ENCODE measurements around the gene DHX34. TPM values are rescaled to one million over a fixed set of nuclear protein-coding genes. Genes with fewer than 3 reads are reported as not detected.

The DHX34 gene
- total RNA-seq, 1 experiment from 2014 or later, result 38.2 TPM

DNA sequence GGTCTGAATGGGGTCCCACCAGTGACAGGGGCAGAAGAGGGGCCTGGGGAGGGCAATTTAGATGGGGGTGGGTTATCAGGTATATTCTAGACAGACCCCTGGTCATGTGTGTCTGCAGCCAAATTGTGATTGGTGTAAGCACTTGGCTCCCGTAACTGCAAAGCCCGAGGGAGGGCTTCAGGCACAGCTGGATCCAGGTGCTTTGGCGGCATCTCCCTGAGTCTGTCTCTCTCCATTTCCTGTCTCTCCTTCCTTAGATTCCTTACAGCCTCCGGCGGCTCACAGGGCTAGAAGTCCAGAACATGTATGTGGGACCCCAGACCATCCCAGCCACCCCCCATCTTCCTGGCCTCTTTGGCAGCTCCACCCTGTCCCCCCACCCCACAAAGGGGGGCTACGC is 31.4 kb downstream of the DHX34 start:
- Histone ChIP-seq H3K27ac (ENCODE audit: insufficient read length, low read depth, low read length) (no peak overlapping the region), H2BK12ac (ENCODE audit: insufficient read length, low read depth, low read length) (no peak overlapping the region), H3K27me3 (ENCODE audit: insufficient read depth, low read length) (no peaks in the 10 kb centered on the region), H2BK15ac (ENCODE audit: low read depth, low read length) (no peak overlapping the region), H2AFZ (ENCODE audit: low read length) (no peak overlapping the region), H4K8ac (replicated peaks; ENCODE audit: insufficient read length, low read depth, low read length) (no peak overlapping the region), H3K23ac (ENCODE audit: insufficient read length, low read depth, low read length) (no peak overlapping the region), H4K5ac (ENCODE audit: insufficient read length, low read depth, low read length) (no peak overlapping the region), H3T11ph (ENCODE audit: low read length) (no peak overlapping the region), H3K9ac (ENCODE audit: extremely low read depth, insufficient read length, low read length) (no peak overlapping the region), H4K20me1 (ENCODE audit: control insufficient read depth, insufficient read depth, insufficient read length) (no peaks in the 10 kb centered on the region), H3K4me2 (ENCODE audit: insufficient read depth, insufficient read length, low read length) (no peak overlapping the region), H3K4me1 (ENCODE audit: insufficient read depth, low read length) (no peaks in the 10 kb centered on the region), H3K14ac (ENCODE audit: insufficient read depth, low read length) (no peak overlapping the region), H3K56ac (ENCODE audit: insufficient read length, low read depth, low read length) (no peak overlapping the region), H2BK120ac (ENCODE audit: low read depth, low read length, poor library complexity, severe bottlenecking) (no peak overlapping the region), H4K91ac (ENCODE audit: insufficient read length, low read depth, low read length) (no peak overlapping the region), H3K9me3 (ENCODE audit: control insufficient read depth, low read depth, low read length) (no peaks in the 10 kb centered on the region), H3K18ac (ENCODE audit: insufficient read length, low read depth, low read length) (no peak overlapping the region), H2AK5ac (ENCODE audit: insufficient read length, low read length) (no peak overlapping the region), H2BK20ac (ENCODE audit: low read depth, low read length, poor library complexity, severe bottlenecking) (no peak overlapping the region), H3K23me2 (ENCODE audit: insufficient read length, low read depth, low read length, poor library complexity, severe bottlenecking) (no peaks in the 10 kb centered on the region), H3K4ac (ENCODE audit: low read depth, low read length) (no peak overlapping the region), H2BK5ac (ENCODE audit: insufficient read length, low read length) (no peak overlapping the region), H3K79me2 (ENCODE audit: insufficient read depth, low read length) (no peaks in the 10 kb centered on the region), H3K79me1 (ENCODE audit: insufficient read depth, low read depth, low read length, poor library complexity, severe bottlenecking) (no peaks in the 10 kb centered on the region)
- Mint-ChIP-seq H3K4me1 (peaks cover 4 to 7% of the 10 kb centered on the region in 2 experiments; a peak in 3 of 4 replicates), H3K9me3 (no peaks in the 10 kb centered on the region), H3K36me3 (ENCODE audit: insufficient read depth in 1 of 3, low read depth in 3 of 3) (peaks cover 23 to 68% (median 49%) of the 10 kb centered on the region in 3 experiments; a peak in 6 of 7 replicates), H3K27me3 (ENCODE audit: low read depth) (no peaks in the 10 kb centered on the region), H3K4me3 (no peak overlapping the region), H3K27ac (no peak overlapping the region; a peak in 1 of 7 replicates)
- no CpG with 5 or more reads among the region's 6 CpGs for WGBS (ENCODE audit: extremely low coverage, insufficient read length, low lambda C conversion rate)
- TF ChIP-seq, protein P1, sequence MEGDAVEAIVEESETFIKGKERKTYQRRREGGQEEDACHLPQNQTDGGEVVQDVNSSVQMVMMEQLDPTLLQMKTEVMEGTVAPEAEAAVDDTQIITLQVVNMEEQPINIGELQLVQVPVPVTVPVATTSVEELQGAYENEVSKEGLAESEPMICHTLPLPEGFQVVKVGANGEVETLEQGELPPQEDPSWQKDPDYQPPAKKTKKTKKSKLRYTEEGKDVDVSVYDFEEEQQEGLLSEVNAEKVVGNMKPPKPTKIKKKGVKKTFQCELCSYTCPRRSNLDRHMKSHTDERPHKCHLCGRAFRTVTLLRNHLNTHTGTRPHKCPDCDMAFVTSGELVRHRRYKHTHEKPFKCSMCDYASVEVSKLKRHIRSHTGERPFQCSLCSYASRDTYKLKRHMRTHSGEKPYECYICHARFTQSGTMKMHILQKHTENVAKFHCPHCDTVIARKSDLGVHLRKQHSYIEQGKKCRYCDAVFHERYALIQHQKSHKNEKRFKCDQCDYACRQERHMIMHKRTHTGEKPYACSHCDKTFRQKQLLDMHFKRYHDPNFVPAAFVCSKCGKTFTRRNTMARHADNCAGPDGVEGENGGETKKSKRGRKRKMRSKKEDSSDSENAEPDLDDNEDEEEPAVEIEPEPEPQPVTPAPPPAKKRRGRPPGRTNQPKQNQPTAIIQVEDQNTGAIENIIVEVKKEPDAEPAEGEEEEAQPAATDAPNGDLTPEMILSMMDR (conservative IDR thresholded peaks at IDR 0.05), result no peak
- no peak for DNase-seq
